ENCODE results near the gene HACD3. TPM values are rescaled to one million over a fixed set of nuclear protein-coding genes. Genes with fewer than 3 reads are reported as not detected.

The HACD3 gene
- total RNA-seq, 1 donor from 2014 or later = 271 TPM

GRCh38 chr15:65509321-65509720, 20.9 kb upstream of the HACD3 start:
- no peaks in the 10 kb centered on the region for H3K27me3 Mint-ChIP-seq (ENCODE audit: insufficient read depth, low read depth)
- no peaks in the 10 kb centered on the region for H3K9me3 ChIP-seq (ENCODE audit: low read depth)
- H3K4me3 ChIP-seq = no peak overlapping the region
- H3K27ac ChIP-seq = no peak overlapping the region
- no peaks in the 10 kb centered on the region for H3K4me1 ChIP-seq
- H3K4me2 ChIP-seq = no peak overlapping the region
- H3K4me1 Mint-ChIP-seq = no peaks in the 10 kb centered on the region
- peaks cover 7% of the 10 kb centered on the region for H3K36me3 ChIP-seq
- H3F3A ChIP-seq (ENCODE audit: low read depth) = peaks cover 4% of the 10 kb centered on the region
- H3K79me2 ChIP-seq (ENCODE audit: low read depth) = peaks cover 10% of the 10 kb centered on the region
- H3K4me3 Mint-ChIP-seq = no peak overlapping the region
- TF ChIP-seq, protein P1, sequence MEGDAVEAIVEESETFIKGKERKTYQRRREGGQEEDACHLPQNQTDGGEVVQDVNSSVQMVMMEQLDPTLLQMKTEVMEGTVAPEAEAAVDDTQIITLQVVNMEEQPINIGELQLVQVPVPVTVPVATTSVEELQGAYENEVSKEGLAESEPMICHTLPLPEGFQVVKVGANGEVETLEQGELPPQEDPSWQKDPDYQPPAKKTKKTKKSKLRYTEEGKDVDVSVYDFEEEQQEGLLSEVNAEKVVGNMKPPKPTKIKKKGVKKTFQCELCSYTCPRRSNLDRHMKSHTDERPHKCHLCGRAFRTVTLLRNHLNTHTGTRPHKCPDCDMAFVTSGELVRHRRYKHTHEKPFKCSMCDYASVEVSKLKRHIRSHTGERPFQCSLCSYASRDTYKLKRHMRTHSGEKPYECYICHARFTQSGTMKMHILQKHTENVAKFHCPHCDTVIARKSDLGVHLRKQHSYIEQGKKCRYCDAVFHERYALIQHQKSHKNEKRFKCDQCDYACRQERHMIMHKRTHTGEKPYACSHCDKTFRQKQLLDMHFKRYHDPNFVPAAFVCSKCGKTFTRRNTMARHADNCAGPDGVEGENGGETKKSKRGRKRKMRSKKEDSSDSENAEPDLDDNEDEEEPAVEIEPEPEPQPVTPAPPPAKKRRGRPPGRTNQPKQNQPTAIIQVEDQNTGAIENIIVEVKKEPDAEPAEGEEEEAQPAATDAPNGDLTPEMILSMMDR (IDR thresholded peaks at IDR 0.05) = no peak
- TF ChIP-seq EZH2phosphoT487 (IDR thresholded peaks at IDR 0.05) (no peak), EZH2 (IDR thresholded peaks at IDR 0.05) (no peak)
- H3K27me3 ChIP-seq = no peaks in the 10 kb centered on the region
- no peaks in the 10 kb centered on the region for H4K20me1 ChIP-seq (ENCODE audit: low read depth)
- peaks cover 8% of the 10 kb centered on the region for H3K36me3 Mint-ChIP-seq
- no peak overlapping the region for H3K27ac Mint-ChIP-seq
- DNase-seq (ENCODE audit: low spot score) = no peak
- H3K9ac ChIP-seq = no peak overlapping the region
- H3K9me3 Mint-ChIP-seq = no peaks in the 10 kb centered on the region
- H2AFZ ChIP-seq (replicated peaks) = no peak overlapping the region

GRCh38 chr15:65512189-65512588, 18.1 kb upstream of the HACD3 start:
- no peak overlapping the region for H3K4me3 Mint-ChIP-seq
- DNase-seq (ENCODE audit: low spot score) = no peak
- Histone ChIP-seq H3K9ac (no peak overlapping the region), H3K36me3 (peaks cover 8% of the 10 kb centered on the region), H3K4me3 (no peak overlapping the region), H4K20me1 (ENCODE audit: low read depth) (peaks cover 25% of the 10 kb centered on the region), H3F3A (ENCODE audit: low read depth) (peaks cover 27% of the 10 kb centered on the region), H2AFZ (replicated peaks) (no peak overlapping the region), H3K4me2 (no peak overlapping the region), H3K27ac (no peak overlapping the region), H3K27me3 (no peaks in the 10 kb centered on the region), H3K9me3 (ENCODE audit: low read depth) (no peaks in the 10 kb centered on the region), H3K79me2 (ENCODE audit: low read depth) (peaks cover 38% of the 10 kb centered on the region), H3K4me1 (peaks cover 9% of the 10 kb centered on the region)
- H3K27me3 Mint-ChIP-seq (ENCODE audit: insufficient read depth, low read depth) = no peaks in the 10 kb centered on the region
- no peak overlapping the region for H3K27ac Mint-ChIP-seq
- no peaks in the 10 kb centered on the region for H3K9me3 Mint-ChIP-seq
- peaks cover 9% of the 10 kb centered on the region for H3K4me1 Mint-ChIP-seq
- TF ChIP-seq EZH2phosphoT487 (IDR thresholded peaks at IDR 0.05) = no peak
- TF ChIP-seq, protein P1 (IDR thresholded peaks at IDR 0.05) = no peak
- no peak for TF ChIP-seq EZH2 (IDR thresholded peaks at IDR 0.05)
- H3K36me3 Mint-ChIP-seq = peaks cover 8% of the 10 kb centered on the region

DNA sequence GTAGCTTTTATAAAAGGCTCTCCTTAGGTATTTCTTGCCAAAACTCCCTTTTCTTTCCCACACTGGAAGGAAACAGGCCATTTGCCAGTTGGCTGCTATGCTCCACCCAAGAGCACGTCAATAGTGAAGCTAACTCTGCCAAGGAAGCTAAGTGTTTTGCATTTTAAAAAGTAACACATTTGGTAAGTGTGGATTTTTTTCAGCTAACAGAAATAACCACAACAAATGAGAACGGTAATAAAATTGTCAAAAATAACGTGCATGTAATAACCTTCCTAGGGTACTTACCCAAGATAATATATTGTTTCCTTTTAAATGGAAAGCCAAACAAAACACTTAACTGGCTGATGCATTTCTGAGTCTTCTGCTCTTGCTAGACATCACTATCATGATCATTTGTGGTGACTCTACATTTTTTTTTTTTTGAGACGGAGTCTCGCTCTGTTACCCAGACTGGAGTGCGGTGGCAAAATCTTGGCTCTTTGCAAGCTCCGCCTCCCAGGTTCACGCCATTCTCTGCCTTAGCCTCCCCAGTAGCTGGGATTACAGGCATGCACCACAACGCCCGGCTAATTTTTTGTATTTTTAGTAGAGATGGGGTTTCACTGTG, 17.4 kb upstream of the HACD3 start:
- H3K4me1 ChIP-seq = peaks cover 9% of the 10 kb centered on the region
- H3K4me3 ChIP-seq = no peak overlapping the region
- Mint-ChIP-seq H3K9me3 (no peaks in the 10 kb centered on the region), H3K27me3 (ENCODE audit: insufficient read depth, low read depth) (no peaks in the 10 kb centered on the region), H3K4me1 (peaks cover 14% of the 10 kb centered on the region), H3K27ac (no peak overlapping the region), H3K4me3 (no peak overlapping the region), H3K36me3 (peaks cover 8% of the 10 kb centered on the region)
- TF ChIP-seq, protein P1 (IDR thresholded peaks at IDR 0.05) = no peak
- TF ChIP-seq EZH2 (IDR thresholded peaks at IDR 0.05) (no peak), EZH2phosphoT487 (IDR thresholded peaks at IDR 0.05) (no peak)
- DNase-seq (ENCODE audit: low spot score) = no peak
- H3K9me3 ChIP-seq (ENCODE audit: low read depth) = no peaks in the 10 kb centered on the region
- no peak overlapping the region for H3K9ac ChIP-seq
- H2AFZ ChIP-seq (replicated peaks) = no peak overlapping the region
- peaks cover 27% of the 10 kb centered on the region for H4K20me1 ChIP-seq (ENCODE audit: low read depth)
- H3K27me3 ChIP-seq = no peaks in the 10 kb centered on the region
- no peak overlapping the region for H3K4me2 ChIP-seq
- H3K27ac ChIP-seq = no peak overlapping the region
- H3K79me2 ChIP-seq (ENCODE audit: low read depth) = peaks cover 41% of the 10 kb centered on the region
- H3K36me3 ChIP-seq = peaks cover 6% of the 10 kb centered on the region
- H3F3A ChIP-seq (ENCODE audit: low read depth) = peaks cover 32% of the 10 kb centered on the region
